Activated CD4-positive, alpha-beta T cell treated with anti-CD3 and anti-CD28 coated beads, Interleukin-2, amount 10 ng/mL, durations not matched to agents 7 days and 5 days (primary cell): ENCODE results near the gene ALDH18A1. TPM values are rescaled to one million over a fixed set of nuclear protein-coding genes. Genes with fewer than 3 reads are reported as not detected.

Experiments used
- CTCF ChIA-PET: fragments of 350-600 bp; sonication (Branson Sonifier 250); formaldehyde crosslinking; loops from one replicate; lab custom pipeline; 2021; ENCODE audit warnings: antibody characterized with exemption; lab: Charles Lee
- POLR2A ChIA-PET: fragments of 350-600 bp; sonication (Branson Sonifier 250); formaldehyde crosslinking; loops from one replicate; lab custom pipeline; 2021; ENCODE audit warnings: antibody characterized with exemption; lab: Charles Lee
- DNase-seq: peaks from one replicate; pipeline ENCODE4 v3.0.0-alpha.2; 2020
- H3K27ac Mint-ChIP-seq: one replicate; pipeline ENCODE4 v1.8.0; 2021; ENCODE audit warnings: mild to moderate bottlenecking, moderate library complexity, mixed read lengths
- H3K27me3 Mint-ChIP-seq: one replicate; pipeline ENCODE4 v1.8.0; 2021; ENCODE audit warnings: mixed read lengths
- H3K36me3 Mint-ChIP-seq: one replicate; pipeline ENCODE4 v1.8.0; 2021; ENCODE audit warnings: low read depth, mixed read lengths
- H3K4me1 Mint-ChIP-seq: one replicate; pipeline ENCODE4 v1.8.0; 2021; ENCODE audit warnings: mixed read lengths
- H3K4me3 Mint-ChIP-seq: one replicate; pipeline ENCODE4 v1.8.0; 2021; ENCODE audit warnings: mild to moderate bottlenecking, moderate library complexity, mixed read lengths
- H3K9me3 Mint-ChIP-seq: one replicate; pipeline ENCODE4 v1.8.0; 2021; ENCODE audit warnings: mixed read lengths
- total RNA-seq, 2 experiments: library from RNA; stranded (reverse); gene quantifications; one replicate each; pipeline ENCODE4 v1.2.3, GENCODE V29; 2021

Gene ALDH18A1
- total RNA-seq, 2 experiments from 2014 or later: 60.4 to 64.9 TPM

- H3K4me3 Mint-ChIP-seq: no peak overlapping the region
- CTCF ChIA-PET: no interaction called here
Observed at GRCh38 chr10:95572131-95572820, 84.2 kb downstream of the ALDH18A1 start.

GRCh38 chr10:95571390-95571789 is 85.1 kb downstream of the ALDH18A1 start:
- CTCF ChIA-PET: no interaction called here
- POLR2A ChIA-PET: no interaction called here
- Mint-ChIP-seq H3K4me1 (no peaks in the 10 kb centered on the region), H3K4me3 (no peak overlapping the region), H3K36me3 (no peaks in the 10 kb centered on the region), H3K27ac (no peak overlapping the region), H3K27me3 (peaks cover 15% of the 10 kb centered on the region), H3K9me3 (no peaks in the 10 kb centered on the region)
- no peak for DNase-seq

More at GRCh38 chr10:95572131-95572820, 84.2 kb downstream of the ALDH18A1 start:
- Mint-ChIP-seq H3K36me3 (no peaks in the 10 kb centered on the region), H3K27me3 (peaks cover 15% of the 10 kb centered on the region), H3K9me3 (no peaks in the 10 kb centered on the region), H3K4me1 (no peaks in the 10 kb centered on the region), H3K27ac (no peak overlapping the region)
- no peak for DNase-seq
- POLR2A ChIA-PET: no interaction called here

- ChIA-PET POLR2A (no interaction called here), CTCF (no interaction called here)
- Mint-ChIP-seq H3K27me3 (peaks cover 14% of the 10 kb centered on the region), H3K4me3 (no peak overlapping the region), H3K9me3 (no peaks in the 10 kb centered on the region), H3K27ac (no peak overlapping the region), H3K4me1 (no peaks in the 10 kb centered on the region), H3K36me3 (no peaks in the 10 kb centered on the region)
- no peak for DNase-seq
Observed at GRCh38 chr10:95569368-95569767, 87.1 kb downstream of the ALDH18A1 start.

- CTCF ChIA-PET: no interaction called here
- no peak overlapping the region for H3K4me3 Mint-ChIP-seq
- H3K27ac Mint-ChIP-seq: no peak overlapping the region
- H3K27me3 Mint-ChIP-seq: peaks cover 8% of the 10 kb centered on the region
- POLR2A ChIA-PET: no interaction called here
- no peaks in the 10 kb centered on the region for H3K36me3 Mint-ChIP-seq
- no peaks in the 10 kb centered on the region for H3K4me1 Mint-ChIP-seq
- DNase-seq: no peak
- H3K9me3 Mint-ChIP-seq: no peaks in the 10 kb centered on the region
Observed at GRCh38 chr10:95567903-95568630, 88.4 kb downstream of the ALDH18A1 start.

- Mint-ChIP-seq H3K27me3 (peaks cover 4% of the 10 kb centered on the region), H3K36me3 (no peaks in the 10 kb centered on the region), H3K9me3 (no peaks in the 10 kb centered on the region), H3K27ac (no peak overlapping the region), H3K4me1 (peaks cover 6% of the 10 kb centered on the region), H3K4me3 (no peak overlapping the region)
- no peak for DNase-seq
- POLR2A ChIA-PET: no interaction called here
- CTCF ChIA-PET: no interaction called here
Observed at GRCh38 chr10:95566136-95566535, 90.4 kb downstream of the ALDH18A1 start.

GRCh38 chr10:95565336-95565735 is 91.2 kb downstream of the ALDH18A1 start:
- DNase-seq: no peak
- Mint-ChIP-seq H3K4me3 (no peak overlapping the region), H3K27ac (no peak overlapping the region), H3K9me3 (no peaks in the 10 kb centered on the region), H3K27me3 (peaks cover 6% of the 10 kb centered on the region), H3K4me1 (peaks cover 10% of the 10 kb centered on the region), H3K36me3 (no peaks in the 10 kb centered on the region)
- CTCF ChIA-PET: interaction anchor here (0.6 kb wide), 1 partner anchor 652 kb away, joined by 3 read pairs; no protein-coding TSS in a partner anchor
- POLR2A ChIA-PET: no interaction called here

- no peaks in the 10 kb centered on the region for H3K9me3 Mint-ChIP-seq
- POLR2A ChIA-PET: no interaction called here
- DNase-seq: no peak
- no peaks in the 10 kb centered on the region for H3K36me3 Mint-ChIP-seq
- no peak overlapping the region for H3K27ac Mint-ChIP-seq
- H3K4me1 Mint-ChIP-seq: peaks cover 16% of the 10 kb centered on the region
- H3K27me3 Mint-ChIP-seq: peaks cover 14% of the 10 kb centered on the region
- CTCF ChIA-PET: no interaction called here
- no peak overlapping the region for H3K4me3 Mint-ChIP-seq
Observed at GRCh38 chr10:95564291-95564690, 92.2 kb downstream of the ALDH18A1 start.

GRCh38 chr10:95562341-95562965 is 94.1 kb downstream of the ALDH18A1 start:
- Mint-ChIP-seq H3K4me1 (peaks cover 16% of the 10 kb centered on the region), H3K27me3 (peaks cover 29% of the 10 kb centered on the region), H3K9me3 (no peaks in the 10 kb centered on the region), H3K36me3 (no peaks in the 10 kb centered on the region), H3K27ac (no peak overlapping the region), H3K4me3 (no peak overlapping the region)
- no peak for DNase-seq
- CTCF ChIA-PET: interaction anchor here (0.6 kb wide), 1 partner anchor 115 kb away, joined by 3 read pairs; no protein-coding TSS in a partner anchor
- POLR2A ChIA-PET: no interaction called here

GRCh38 chr10:95561864-95562177 is 94.7 kb downstream of the ALDH18A1 start:
- ChIA-PET POLR2A (no interaction called here), CTCF (no interaction called here)
- Mint-ChIP-seq H3K9me3 (no peaks in the 10 kb centered on the region), H3K27ac (no peak overlapping the region), H3K36me3 (no peaks in the 10 kb centered on the region), H3K4me3 (peak overlapping the region; percentile 77), H3K27me3 (peaks cover 33% of the 10 kb centered on the region), H3K4me1 (peaks cover 16% of the 10 kb centered on the region)
- no peak for DNase-seq

GRCh38 chr10:95561177-95561863 is 95.2 kb downstream of the ALDH18A1 start, which contains the start of gene SORBS1:
Gene SORBS1, minus strand, starts transcription at chr10:95561371. Its CDS starts 120,236 bp downstream, at chr10:95441135.
- ChIA-PET POLR2A (no interaction called here), CTCF (no interaction called here)
- Mint-ChIP-seq H3K27me3 (peaks cover 33% of the 10 kb centered on the region), H3K4me1 (peaks cover 16% of the 10 kb centered on the region), H3K36me3 (no peaks in the 10 kb centered on the region), H3K9me3 (no peaks in the 10 kb centered on the region), H3K4me3 (peak within 1 kb of the TSS; percentile 99), H3K27ac (peak within 1 kb of the TSS; percentile 92)
- peak; percentile 93 for DNase-seq

- Mint-ChIP-seq H3K36me3 (no peaks in the 10 kb centered on the region), H3K9me3 (no peaks in the 10 kb centered on the region), H3K4me1 (peaks cover 16% of the 10 kb centered on the region), H3K27me3 (peaks cover 33% of the 10 kb centered on the region), H3K27ac (peak overlapping the region; percentile 92), H3K4me3 (peak overlapping the region; percentile 99)
- ChIA-PET CTCF (no interaction called here), POLR2A (no interaction called here)
- peak; percentile 60 for DNase-seq
Observed at GRCh38 chr10:95560278-95561176, 96.0 kb downstream of the ALDH18A1 start.

GRCh38 chr10:95559896-95560277 is 96.6 kb downstream of the ALDH18A1 start:
- Mint-ChIP-seq H3K27ac (no peak overlapping the region), H3K9me3 (no peaks in the 10 kb centered on the region), H3K4me1 (peaks cover 16% of the 10 kb centered on the region), H3K4me3 (peak overlapping the region; percentile 99), H3K36me3 (no peaks in the 10 kb centered on the region), H3K27me3 (peaks cover 31% of the 10 kb centered on the region)
- DNase-seq: no peak
- ChIA-PET CTCF (no interaction called here), POLR2A (no interaction called here)
